ENCODE data around the gene PIP4K2A. TPM values are rescaled to one million over a fixed set of nuclear protein-coding genes. Genes with fewer than 3 reads are reported as not detected.
A peak's percentile ranks its signal among the peaks of the same experiment; 100 is the strongest.

PIP4K2A gene
- total RNA-seq, 2 donors from 2014 or later, result 42.6 to 58.6 TPM

DNA sequence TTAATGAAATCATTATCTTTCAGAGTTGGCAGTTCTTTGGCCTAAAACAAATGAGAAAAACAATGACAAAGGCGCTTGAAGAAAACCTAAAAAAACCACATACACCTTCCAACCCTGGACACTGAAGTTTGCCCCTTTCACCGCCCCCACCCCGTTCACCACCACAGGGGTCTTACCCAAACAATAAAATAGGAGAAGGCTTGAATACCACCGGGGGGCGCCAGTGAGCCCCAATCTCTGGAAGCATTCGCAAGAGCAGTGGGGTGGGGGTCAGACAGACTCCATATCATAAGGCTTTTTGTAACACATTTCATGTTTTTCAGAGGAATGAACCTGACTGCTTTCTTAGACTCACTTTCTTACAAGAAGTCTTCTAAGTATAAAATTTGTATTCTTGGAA is 163.6 kb downstream of the PIP4K2A start:
- H3K4me3 ChIP-seq, result no peak overlapping the region
- no peak overlapping the region for H3K27ac ChIP-seq
- H3K4me1 ChIP-seq (ENCODE audit: control insufficient read depth in 1 of 2, low read depth in 2 of 2), result peaks cover 6 to 27% of the 10 kb centered on the region in 2 donors
- ATAC-seq (ENCODE audit: insufficient number of reproducible peaks, low FRiP score, low read depth) (no peak), DNase-seq (ENCODE audit: low spot score) (no peak)
- no peaks in the 10 kb centered on the region for H3K9me3 ChIP-seq
- H3K36me3 ChIP-seq, result peaks cover 21% of the 10 kb centered on the region
- H3K27me3 ChIP-seq (replicated peaks; ENCODE audit: insufficient read depth), result no peaks in the 10 kb centered on the region
- TF ChIP-seq, protein P1, sequence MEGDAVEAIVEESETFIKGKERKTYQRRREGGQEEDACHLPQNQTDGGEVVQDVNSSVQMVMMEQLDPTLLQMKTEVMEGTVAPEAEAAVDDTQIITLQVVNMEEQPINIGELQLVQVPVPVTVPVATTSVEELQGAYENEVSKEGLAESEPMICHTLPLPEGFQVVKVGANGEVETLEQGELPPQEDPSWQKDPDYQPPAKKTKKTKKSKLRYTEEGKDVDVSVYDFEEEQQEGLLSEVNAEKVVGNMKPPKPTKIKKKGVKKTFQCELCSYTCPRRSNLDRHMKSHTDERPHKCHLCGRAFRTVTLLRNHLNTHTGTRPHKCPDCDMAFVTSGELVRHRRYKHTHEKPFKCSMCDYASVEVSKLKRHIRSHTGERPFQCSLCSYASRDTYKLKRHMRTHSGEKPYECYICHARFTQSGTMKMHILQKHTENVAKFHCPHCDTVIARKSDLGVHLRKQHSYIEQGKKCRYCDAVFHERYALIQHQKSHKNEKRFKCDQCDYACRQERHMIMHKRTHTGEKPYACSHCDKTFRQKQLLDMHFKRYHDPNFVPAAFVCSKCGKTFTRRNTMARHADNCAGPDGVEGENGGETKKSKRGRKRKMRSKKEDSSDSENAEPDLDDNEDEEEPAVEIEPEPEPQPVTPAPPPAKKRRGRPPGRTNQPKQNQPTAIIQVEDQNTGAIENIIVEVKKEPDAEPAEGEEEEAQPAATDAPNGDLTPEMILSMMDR (IDR thresholded peaks at IDR 0.05), result peak; percentile 37

DNA sequence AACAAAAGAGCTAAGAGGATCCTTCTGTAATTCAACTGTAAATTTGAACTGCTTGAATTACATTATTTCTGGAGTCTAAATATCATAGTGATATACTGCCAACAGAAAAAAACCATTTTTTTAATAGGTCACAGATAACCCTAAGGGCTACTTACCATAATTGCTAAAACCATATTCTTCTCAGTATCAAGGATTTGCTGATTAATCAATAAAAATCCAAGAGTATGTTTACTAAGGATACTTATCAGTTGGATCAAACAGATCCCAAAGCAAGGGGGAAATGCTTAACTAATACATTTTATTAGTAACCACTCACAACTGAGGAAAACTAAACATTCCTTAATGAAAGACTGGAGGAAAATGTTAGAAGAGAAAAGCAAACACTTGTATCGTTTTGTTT is 166.0 kb downstream of the PIP4K2A start:
- no peak overlapping the region for H3K4me3 ChIP-seq
- ATAC-seq (ENCODE audit: insufficient number of reproducible peaks, low FRiP score, low read depth) (no peak), DNase-seq (ENCODE audit: low spot score) (no peak)
- H3K36me3 ChIP-seq, result peaks cover 36% of the 10 kb centered on the region
- H3K4me1 ChIP-seq (ENCODE audit: control insufficient read depth in 1 of 2, low read depth in 2 of 2), result peaks cover 4 to 7% of the 10 kb centered on the region in 2 donors
- H3K9me3 ChIP-seq, result no peaks in the 10 kb centered on the region
- no peaks in the 10 kb centered on the region for H3K27me3 ChIP-seq (replicated peaks; ENCODE audit: insufficient read depth)
- H3K27ac ChIP-seq, result no peak overlapping the region
- TF ChIP-seq, protein P1 (IDR thresholded peaks at IDR 0.05), result no peak

DNA sequence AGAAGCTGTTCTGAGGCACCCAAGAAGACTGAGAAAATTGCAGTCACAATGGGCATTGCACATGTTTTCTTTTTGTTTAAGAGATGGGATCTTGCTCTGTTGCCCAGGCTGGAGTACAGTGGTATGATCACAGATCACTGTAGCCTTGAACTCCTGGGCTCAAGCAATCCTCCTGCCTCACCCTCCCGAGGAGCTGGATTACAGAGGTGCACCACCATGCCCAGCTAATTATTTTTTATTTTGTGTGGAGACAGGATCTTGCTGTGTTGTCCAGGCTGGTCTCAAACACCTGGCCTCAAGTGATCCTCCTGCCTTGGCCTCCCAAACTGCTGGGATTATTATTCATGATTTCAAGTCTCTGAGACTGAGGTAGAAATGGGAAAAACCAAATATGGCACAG is 168.7 kb downstream of the PIP4K2A start:
- TF ChIP-seq, protein P1 (IDR thresholded peaks at IDR 0.05), result no peak
- Histone ChIP-seq H3K36me3 (peaks cover 61% of the 10 kb centered on the region), H3K27ac (no peak overlapping the region), H3K27me3 (replicated peaks; ENCODE audit: insufficient read depth) (no peaks in the 10 kb centered on the region), H3K9me3 (no peaks in the 10 kb centered on the region), H3K4me3 (no peak overlapping the region), H3K4me1 (ENCODE audit: control insufficient read depth in 1 of 2, low read depth in 2 of 2) (no peaks in the 10 kb centered on the region)
- DNase-seq (ENCODE audit: low spot score) (no peak), ATAC-seq (ENCODE audit: insufficient number of reproducible peaks, low FRiP score, low read depth) (no peak)

DNA sequence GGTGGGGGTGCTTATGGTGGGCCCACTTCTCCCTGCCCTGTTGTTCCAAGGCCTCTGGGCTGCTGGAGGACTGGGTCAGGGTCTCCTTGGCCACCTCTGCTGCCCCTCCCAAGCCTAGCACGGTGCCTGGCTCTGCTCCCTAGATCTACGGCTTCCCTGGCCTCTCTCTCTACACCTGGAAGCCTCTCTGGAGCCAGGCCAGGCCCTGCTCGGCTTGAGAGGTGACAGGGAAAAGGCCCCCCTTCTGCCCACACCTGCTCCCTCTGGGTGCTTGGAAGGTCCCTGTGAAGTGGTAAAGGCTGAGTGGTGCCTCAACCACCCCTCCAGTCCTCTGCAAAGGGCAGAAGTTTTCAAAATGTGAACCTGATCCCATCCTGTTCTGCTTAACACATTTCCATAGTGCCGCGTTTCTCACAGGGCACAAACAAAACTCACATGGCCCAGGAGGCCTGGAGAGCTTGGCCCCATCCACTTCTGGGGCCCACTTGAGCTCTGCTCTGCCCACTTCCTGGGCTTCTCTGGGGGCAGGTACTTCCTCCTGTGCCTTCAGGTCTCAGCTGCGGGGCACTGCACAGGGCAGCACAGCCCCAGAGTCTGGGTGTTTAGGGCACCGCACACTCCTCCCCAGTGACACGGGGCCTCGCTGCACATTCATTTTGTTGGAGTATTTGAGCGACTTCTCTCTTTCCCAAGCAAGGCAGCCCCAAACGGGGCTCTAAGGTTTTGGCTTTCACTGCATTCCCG is 169.9 kb downstream of the PIP4K2A start:
- DNase-seq (ENCODE audit: low spot score) (no peak), ATAC-seq (ENCODE audit: insufficient number of reproducible peaks, low FRiP score, low read depth) (no peak)
- peaks cover 56% of the 10 kb centered on the region for H3K36me3 ChIP-seq
- H3K4me3 ChIP-seq, result no peak overlapping the region
- H3K27ac ChIP-seq, result no peak overlapping the region
- TF ChIP-seq, protein P1 (IDR thresholded peaks at IDR 0.05), result no peak
- no peaks in the 10 kb centered on the region for H3K9me3 ChIP-seq
- no peaks in the 10 kb centered on the region for H3K27me3 ChIP-seq (replicated peaks; ENCODE audit: insufficient read depth)
- no peaks in the 10 kb centered on the region for H3K4me1 ChIP-seq (ENCODE audit: control insufficient read depth in 1 of 2, low read depth in 2 of 2)

DNA sequence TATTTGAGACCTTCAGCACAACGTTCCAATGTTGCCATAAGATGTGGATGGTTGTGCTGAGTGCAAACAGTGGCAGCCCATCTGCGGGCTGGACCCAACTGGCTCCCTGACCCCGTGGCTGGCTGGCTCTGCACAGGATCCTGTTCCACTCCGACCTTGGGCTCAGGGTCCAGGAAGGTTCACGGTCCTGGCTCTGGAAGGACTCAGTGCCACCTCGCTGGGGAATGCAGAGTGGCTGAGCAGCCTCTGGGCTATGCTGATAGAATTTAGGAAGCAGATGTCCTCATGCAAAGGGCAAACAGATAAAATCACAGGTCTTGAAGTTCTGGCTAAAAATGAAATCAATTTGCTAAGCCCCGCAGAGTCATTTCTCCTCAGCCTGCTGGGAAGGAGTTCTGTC is 171.6 kb downstream of the PIP4K2A start:
- no peak for DNase-seq (ENCODE audit: low spot score)
- H3K27ac ChIP-seq, result no peak overlapping the region
- H3K4me3 ChIP-seq, result no peak overlapping the region
- no peak for ATAC-seq (ENCODE audit: insufficient number of reproducible peaks, low FRiP score, low read depth)
- TF ChIP-seq, protein P1 (IDR thresholded peaks at IDR 0.05), result no peak
- no peaks in the 10 kb centered on the region for H3K4me1 ChIP-seq (ENCODE audit: control insufficient read depth in 1 of 2, low read depth in 2 of 2)
- peaks cover 61% of the 10 kb centered on the region for H3K36me3 ChIP-seq
- H3K27me3 ChIP-seq (replicated peaks; ENCODE audit: insufficient read depth), result no peaks in the 10 kb centered on the region
- H3K9me3 ChIP-seq, result no peaks in the 10 kb centered on the region
